GM06990 (cell line): ENCODE measurements around the gene DNAJB1.

Source experiments
- DNase-seq: peaks from one replicate; pipeline ENCODE4 v3.0.0-alpha.2; 2011; ENCODE audit not compliant: insufficient read length; ENCODE audit errors: extremely low read depth
- H3K27me3 ChIP-seq: replicated peaks from 2 replicates; pipeline ENCODE4 v1.6.0; 2011; ENCODE audit warnings: low read length; ENCODE audit not compliant: control insufficient read depth, insufficient read depth
- H3K36me3 ChIP-seq: 2 replicates; pipeline ENCODE4 v1.5.1; 2011; ENCODE audit warnings: low read length; ENCODE audit not compliant: control insufficient read depth, insufficient read depth
- H3K4me3 ChIP-seq: replicated peaks from 2 replicates; pipeline ENCODE4 v1.5.1; 2011; ENCODE audit warnings: low read depth, mild to moderate bottlenecking, control low read depth, low read length
- TF ChIP-seq, protein P1 (sequence below): IDR thresholded peaks from 2 replicates; pipeline ENCODE4 v1.5.1; 2011; ENCODE audit warnings: low read length, control low read depth, mild to moderate bottlenecking, inconsistent platforms; ENCODE audit not compliant: insufficient read depth, poor library complexity, severe bottlenecking

DNAJB1 gene

GRCh38 chr19:14479309-14479974 is 38.8 kb downstream of the DNAJB1 start:
- H3K4me3 ChIP-seq: no peak overlapping the region
- DNase-seq: no peak
- H3K36me3 ChIP-seq: no peaks in the 10 kb centered on the region; the same call in none of the 2 replicates
- TF ChIP-seq, protein P1, sequence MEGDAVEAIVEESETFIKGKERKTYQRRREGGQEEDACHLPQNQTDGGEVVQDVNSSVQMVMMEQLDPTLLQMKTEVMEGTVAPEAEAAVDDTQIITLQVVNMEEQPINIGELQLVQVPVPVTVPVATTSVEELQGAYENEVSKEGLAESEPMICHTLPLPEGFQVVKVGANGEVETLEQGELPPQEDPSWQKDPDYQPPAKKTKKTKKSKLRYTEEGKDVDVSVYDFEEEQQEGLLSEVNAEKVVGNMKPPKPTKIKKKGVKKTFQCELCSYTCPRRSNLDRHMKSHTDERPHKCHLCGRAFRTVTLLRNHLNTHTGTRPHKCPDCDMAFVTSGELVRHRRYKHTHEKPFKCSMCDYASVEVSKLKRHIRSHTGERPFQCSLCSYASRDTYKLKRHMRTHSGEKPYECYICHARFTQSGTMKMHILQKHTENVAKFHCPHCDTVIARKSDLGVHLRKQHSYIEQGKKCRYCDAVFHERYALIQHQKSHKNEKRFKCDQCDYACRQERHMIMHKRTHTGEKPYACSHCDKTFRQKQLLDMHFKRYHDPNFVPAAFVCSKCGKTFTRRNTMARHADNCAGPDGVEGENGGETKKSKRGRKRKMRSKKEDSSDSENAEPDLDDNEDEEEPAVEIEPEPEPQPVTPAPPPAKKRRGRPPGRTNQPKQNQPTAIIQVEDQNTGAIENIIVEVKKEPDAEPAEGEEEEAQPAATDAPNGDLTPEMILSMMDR: no peak
- no peaks in the 10 kb centered on the region for H3K27me3 ChIP-seq

DNA sequence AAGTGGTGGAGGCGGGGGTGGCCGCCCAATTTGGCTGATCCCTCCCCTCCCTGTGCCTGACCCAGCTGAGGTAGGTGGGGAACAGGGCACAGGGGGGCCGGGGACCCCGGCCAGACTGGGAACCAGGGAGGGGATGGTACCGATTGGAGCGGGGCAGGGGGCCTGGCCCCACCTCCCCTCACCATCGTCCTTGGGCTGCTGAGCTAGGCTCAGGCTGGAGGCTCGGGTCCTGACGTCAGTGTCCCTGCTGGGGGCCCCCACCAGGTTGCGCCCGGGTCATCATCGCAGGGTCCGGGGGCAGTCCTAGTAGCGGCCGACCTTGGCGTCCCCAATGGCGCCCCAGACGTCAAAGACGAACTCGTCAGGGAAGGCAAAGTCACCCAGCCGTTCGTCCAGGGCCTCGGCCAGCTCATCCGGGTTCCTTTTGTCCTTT is 40.1 kb downstream of the DNAJB1 start:
- Histone ChIP-seq H3K27me3 (peaks cover 1% of the 10 kb centered on the region; the same call in 1 of the 2 replicates), H3K36me3 (no peaks in the 10 kb centered on the region; the same call in none of the 2 replicates), H3K4me3 (no peak overlapping the region)
- no peak for DNase-seq
- TF ChIP-seq, protein P1: no peak

- no peak for DNase-seq
- Histone ChIP-seq H3K27me3 (peaks cover 1% of the 10 kb centered on the region; the same call in 1 of the 2 replicates), H3K4me3 (no peak overlapping the region), H3K36me3 (no peaks in the 10 kb centered on the region; the same call in none of the 2 replicates)
- TF ChIP-seq, protein P1: no peak
Measured at GRCh38 chr19:14477418-14478112, 40.6 kb downstream of the DNAJB1 start.

DNA sequence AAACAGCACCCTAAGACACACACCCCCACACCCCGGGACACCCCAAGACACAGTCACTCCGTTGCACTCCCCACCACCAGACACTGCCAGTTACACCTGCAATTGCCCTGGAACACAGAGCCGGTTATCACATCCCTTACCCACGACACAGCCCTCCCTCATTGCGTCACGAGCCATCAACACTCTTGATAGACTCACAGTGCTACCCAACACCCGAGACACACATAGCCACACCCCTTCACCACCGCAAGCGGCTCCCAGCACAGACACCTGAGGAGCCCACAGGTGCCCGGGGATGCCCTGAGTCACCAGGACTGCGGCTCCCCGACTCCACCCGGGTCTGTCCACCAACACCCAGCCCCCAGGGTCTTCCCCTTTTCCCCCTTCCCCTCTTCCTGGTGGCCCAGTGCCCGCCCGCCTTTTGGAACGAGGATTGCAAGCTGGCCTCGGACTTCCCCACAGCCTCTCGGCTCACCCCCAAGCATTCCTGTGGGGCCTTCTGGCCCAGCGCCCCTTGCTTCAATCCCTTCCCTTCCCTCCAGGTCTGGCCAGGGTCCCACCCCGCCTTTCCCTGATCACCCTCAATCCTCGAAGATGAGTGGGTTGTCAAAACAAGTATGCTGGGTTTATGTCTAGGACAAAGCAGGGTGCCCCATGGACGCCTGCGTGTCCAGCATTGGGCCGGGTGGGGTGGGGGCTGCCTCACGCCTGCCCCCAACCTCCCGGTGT is 41.4 kb downstream of the DNAJB1 start:
- Histone ChIP-seq H3K4me3 (no peak overlapping the region), H3K27me3 (peaks cover 1% of the 10 kb centered on the region; the same call in 1 of the 2 replicates), H3K36me3 (no peaks in the 10 kb centered on the region; the same call in 1 of the 2 replicates)
- TF ChIP-seq, protein P1: no peak
- DNase-seq: no peak

GRCh38 chr19:14476327-14476672 is 41.9 kb downstream of the DNAJB1 start:
- Histone ChIP-seq H3K4me3 (no peak overlapping the region), H3K36me3 (no peaks in the 10 kb centered on the region; the same call in 1 of the 2 replicates), H3K27me3 (peaks cover 1% of the 10 kb centered on the region; the same call in 1 of the 2 replicates)
- no peak for DNase-seq
- TF ChIP-seq, protein P1: no peak
